Measurements from ENCODE around the gene VEGFD.

DNA sequence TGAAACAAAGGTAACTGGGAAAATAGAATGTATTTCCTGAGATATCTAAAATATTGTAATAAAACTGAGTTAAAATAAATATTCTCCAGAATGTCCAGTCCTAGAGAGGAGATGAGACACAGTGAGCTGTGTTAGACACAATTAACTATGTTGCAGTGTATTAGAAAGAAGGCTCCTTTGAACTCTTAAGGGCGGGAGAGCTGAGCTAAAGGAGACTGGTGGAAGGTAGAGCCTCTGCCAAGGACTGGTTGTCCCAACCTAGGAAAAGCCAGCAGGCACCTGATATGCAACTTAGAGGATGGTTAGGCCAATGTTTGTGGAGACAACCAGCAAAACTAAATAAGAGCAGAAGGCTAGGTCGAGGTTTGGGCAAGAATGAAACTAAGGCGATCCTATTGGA is 73.1 kb downstream of the VEGFD start:
- TF ChIP-seq, protein P1, sequence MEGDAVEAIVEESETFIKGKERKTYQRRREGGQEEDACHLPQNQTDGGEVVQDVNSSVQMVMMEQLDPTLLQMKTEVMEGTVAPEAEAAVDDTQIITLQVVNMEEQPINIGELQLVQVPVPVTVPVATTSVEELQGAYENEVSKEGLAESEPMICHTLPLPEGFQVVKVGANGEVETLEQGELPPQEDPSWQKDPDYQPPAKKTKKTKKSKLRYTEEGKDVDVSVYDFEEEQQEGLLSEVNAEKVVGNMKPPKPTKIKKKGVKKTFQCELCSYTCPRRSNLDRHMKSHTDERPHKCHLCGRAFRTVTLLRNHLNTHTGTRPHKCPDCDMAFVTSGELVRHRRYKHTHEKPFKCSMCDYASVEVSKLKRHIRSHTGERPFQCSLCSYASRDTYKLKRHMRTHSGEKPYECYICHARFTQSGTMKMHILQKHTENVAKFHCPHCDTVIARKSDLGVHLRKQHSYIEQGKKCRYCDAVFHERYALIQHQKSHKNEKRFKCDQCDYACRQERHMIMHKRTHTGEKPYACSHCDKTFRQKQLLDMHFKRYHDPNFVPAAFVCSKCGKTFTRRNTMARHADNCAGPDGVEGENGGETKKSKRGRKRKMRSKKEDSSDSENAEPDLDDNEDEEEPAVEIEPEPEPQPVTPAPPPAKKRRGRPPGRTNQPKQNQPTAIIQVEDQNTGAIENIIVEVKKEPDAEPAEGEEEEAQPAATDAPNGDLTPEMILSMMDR (IDR thresholded peaks at IDR 0.05 in 4 of 5, conservative IDR thresholded peaks at IDR 0.05 in 1 of 5), result no peak
- TF ChIP-seq POLR2A (IDR thresholded peaks at IDR 0.05), result peak in 1 of 2 donors; percentile 68

Measured in gastrocnemius medialis (tissue), 4 donors.